Astrocyte of the cerebellum (primary cell): Measurements from ENCODE around the gene TBC1D14.
"Not testable (repeated sequence)": the region's sequence is repeated elsewhere in the genome, so short reads cannot be mapped to it uniquely, and the experiment has no call there.

Experiments
- DNase-seq: peaks from one replicate; pipeline ENCODE4 v3.0.0-alpha.2; 2011; ENCODE audit warnings: low read depth
- H3K4me3 ChIP-seq: 2 replicates; pipeline ENCODE4 v1.5.1; 2011; ENCODE audit warnings: mild to moderate bottlenecking, low read depth, low read length, moderate library complexity
- in situ Hi-C: cut with HindIII; loops from 2 replicates; pipeline ENCODE4 v1.10.0; 2017; ENCODE audit warnings: low sequenced_read_pairs
- TF ChIP-seq, protein P1 (sequence below): IDR thresholded peaks from 2 replicates; pipeline ENCODE4 v1.5.1; 2012; ENCODE audit warnings: low read length, low read depth, moderate library complexity, mild to moderate bottlenecking; ENCODE audit errors: missing control alignments

The TBC1D14 gene

DNA sequence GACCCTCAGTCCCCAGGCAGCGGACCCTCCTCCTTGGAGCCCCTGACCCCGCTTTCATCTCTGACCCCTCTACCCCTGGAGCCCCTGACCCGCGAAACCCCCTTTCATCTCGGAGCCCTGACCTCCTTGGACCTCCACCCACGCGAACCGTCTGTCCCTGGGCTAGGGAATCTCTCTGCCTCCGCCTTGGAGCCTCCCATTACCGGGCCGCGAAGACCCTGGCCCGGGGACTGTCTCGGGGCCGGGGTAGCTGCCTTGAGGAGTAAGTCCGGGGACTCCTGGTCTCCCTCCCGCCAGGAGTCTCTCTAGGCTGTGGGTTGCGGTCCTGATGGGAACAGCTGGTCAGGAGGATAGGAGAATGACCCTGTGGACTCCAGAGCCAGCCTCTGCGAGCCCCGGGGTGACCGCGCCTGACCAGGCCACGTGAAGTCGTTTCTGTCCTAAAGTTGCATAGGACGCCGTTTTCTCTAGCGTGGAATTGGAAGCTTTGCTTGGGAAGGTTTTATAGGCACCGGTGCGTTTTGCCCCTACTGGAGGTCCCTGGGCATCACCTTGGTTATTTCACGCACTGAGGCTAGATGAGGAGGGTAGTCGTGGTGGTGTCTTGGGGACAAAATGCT, 824 bp downstream of the TBC1D14 start:
- no peak for DNase-seq

DNA sequence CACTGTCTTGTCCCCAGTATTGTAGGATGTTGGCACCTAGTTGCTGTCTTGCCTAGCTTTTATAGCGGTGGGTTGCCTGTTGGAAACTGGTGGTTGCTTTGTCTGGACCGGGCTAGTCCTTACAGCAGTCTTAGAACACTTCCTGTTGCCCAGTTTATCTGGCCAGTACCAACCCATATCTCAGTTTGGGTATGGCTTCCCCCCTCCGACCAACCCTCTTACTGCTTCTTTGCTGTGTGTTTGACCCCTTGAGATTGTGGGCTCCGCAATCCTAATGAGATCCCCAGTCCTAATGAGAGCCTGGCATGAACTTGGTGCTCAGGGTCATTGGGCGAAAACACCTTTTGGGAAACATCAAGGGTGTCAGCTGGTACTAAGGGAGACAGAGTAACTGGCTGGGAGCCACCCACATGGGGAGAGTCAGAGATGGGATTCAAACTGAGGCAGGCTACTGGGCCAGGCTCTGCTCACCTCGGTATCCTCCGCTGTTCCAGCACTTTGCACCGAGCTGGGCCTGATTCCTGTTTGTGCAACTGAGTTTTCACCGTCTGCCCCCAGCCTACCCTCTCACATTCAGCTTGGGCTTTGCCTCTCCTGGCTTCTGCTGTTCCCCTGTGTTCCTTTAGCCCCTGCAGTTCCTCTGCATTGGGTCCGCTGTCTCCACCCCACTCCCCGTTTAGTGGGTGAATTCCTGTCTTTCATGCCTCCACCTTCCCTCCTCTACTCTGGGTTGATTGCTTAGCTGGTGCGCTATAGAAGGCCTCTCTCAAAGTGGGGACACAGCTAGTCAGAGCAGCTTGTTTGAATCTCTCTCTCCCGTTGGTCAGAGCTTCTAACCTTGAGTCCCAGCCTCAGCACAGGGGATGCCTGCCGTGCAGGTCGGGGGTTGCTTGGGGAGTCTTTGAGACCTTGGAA, 1.6 kb downstream of the TBC1D14 start:
- peak overlapping the region; percentile 60 for H3K4me3 ChIP-seq
- in situ Hi-C loops, result no loop called here
- TF ChIP-seq, protein P1, sequence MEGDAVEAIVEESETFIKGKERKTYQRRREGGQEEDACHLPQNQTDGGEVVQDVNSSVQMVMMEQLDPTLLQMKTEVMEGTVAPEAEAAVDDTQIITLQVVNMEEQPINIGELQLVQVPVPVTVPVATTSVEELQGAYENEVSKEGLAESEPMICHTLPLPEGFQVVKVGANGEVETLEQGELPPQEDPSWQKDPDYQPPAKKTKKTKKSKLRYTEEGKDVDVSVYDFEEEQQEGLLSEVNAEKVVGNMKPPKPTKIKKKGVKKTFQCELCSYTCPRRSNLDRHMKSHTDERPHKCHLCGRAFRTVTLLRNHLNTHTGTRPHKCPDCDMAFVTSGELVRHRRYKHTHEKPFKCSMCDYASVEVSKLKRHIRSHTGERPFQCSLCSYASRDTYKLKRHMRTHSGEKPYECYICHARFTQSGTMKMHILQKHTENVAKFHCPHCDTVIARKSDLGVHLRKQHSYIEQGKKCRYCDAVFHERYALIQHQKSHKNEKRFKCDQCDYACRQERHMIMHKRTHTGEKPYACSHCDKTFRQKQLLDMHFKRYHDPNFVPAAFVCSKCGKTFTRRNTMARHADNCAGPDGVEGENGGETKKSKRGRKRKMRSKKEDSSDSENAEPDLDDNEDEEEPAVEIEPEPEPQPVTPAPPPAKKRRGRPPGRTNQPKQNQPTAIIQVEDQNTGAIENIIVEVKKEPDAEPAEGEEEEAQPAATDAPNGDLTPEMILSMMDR, result no peak

More for the DNA sequence above, 824 bp downstream of the TBC1D14 start:
- TF ChIP-seq, protein P1, result peak; percentile 42
- H3K4me3 ChIP-seq, result peak overlapping the region; percentile 60
- in situ Hi-C loops, result no loop called here

DNA sequence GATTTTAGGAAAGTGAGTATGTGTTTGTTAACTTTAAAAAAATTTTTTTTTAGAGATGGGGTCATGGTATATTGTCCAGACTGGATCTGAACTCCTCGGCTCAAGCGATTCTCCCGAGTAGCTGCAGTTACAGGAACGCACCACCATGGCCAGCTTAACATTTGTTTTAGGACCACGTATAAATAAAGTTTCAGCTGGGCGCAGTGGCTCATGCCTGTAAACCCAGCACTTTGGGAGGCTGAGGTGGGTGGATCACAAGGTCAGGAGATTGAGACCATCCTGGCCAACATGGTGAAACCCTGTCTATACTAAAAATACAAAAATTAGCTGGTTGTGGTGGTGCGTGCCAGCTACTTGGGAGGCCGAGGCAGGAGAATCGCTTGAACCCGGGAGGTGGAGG, 2.3 kb downstream of the TBC1D14 start:
- H3K4me3 ChIP-seq, in situ Hi-C loops: not testable (repeated sequence)

More for the DNA sequence above, 1.6 kb downstream of the TBC1D14 start:
- no peak for DNase-seq

DNA sequence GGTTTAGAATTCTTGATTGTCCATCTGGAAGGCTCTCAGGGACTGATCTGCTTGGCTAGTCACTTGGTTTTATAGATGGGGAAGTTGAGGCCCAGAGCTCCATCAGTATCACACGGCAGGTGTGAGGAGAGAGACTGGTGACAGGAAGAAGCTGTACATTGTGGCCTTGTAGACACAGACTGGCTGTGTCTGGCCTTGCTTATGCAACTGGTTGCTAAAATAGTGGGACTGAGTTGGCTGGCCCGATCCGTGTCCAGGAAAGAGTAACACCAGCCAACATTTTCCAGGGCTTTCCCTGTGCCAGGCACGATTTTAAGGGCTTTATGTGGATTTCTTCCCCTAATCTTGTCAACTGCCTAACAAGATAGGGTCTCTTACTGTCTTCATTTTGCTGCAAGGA, 2.8 kb downstream of the TBC1D14 start:
- DNase-seq, result no peak
- TF ChIP-seq, protein P1, result no peak
- in situ Hi-C loops, result no loop called here
- no peak overlapping the region for H3K4me3 ChIP-seq

More for the DNA sequence above, 2.3 kb downstream of the TBC1D14 start:
- not testable (repeated sequence) for DNase-seq

DNA sequence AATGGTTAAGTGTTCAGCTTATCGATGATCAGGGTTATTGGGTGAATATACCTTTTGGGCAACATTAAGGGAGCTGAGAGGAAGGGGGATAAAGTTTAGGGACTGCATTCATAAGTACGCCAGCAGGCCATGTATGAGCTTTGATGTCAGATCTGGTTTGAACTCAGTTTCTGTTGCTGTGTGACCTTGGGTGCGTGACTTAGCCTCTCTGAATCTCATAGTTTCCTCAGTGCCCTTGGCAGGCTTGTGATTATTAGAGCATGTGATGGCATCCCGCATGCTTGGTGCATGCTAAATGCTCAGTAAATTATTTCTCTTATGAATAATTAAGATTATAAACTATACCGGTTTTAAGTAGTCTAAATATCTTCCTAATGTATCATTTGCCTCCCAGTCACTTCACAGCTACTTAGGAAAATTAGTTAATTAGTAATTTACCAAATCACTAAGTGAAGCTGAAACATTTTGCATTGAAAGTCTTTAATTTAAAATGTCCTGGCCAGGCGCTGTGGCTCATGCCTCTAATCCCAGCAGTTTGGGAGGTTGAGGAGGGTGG, 3.8 kb downstream of the TBC1D14 start:
- in situ Hi-C loops, result no loop called here
- no peak overlapping the region for H3K4me3 ChIP-seq
- TF ChIP-seq, protein P1, result no peak
- DNase-seq, result no peak

DNA sequence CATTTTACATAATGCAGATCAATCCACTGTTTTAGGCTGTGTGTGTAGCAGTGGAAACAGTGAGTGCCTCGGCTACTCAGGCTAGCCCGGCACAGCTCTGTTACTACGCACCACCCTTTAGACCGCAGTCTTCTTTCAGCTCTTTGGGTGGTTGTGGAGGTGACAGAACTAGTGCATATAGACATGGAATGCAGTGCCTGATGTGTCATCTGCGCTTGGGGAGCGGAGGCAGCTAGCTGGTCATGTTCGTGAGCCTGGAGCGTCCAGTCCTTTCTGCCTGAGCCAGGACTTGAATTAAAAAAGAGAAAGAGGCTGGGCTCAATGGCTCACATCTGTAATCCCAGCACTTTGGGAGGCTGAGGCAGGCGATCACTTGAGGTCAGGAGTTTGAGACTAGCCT, 4.8 kb downstream of the TBC1D14 start:
- H3K4me3 ChIP-seq, result no peak overlapping the region
- TF ChIP-seq, protein P1, result no peak
- DNase-seq, result no peak
- in situ Hi-C loops, result no loop called here
